Activated CD4-positive, alpha-beta T cell treated with anti-CD3 and anti-CD28 coated beads for 4 hours (primary cell): ENCODE results near the gene SYNPO2.

ENCODE experiments used
- DNase-seq, 2 donors: peaks; one replicate each; pipeline ENCODE4 v3.0.0-alpha.2; 2020

SYNPO2 gene

DNA sequence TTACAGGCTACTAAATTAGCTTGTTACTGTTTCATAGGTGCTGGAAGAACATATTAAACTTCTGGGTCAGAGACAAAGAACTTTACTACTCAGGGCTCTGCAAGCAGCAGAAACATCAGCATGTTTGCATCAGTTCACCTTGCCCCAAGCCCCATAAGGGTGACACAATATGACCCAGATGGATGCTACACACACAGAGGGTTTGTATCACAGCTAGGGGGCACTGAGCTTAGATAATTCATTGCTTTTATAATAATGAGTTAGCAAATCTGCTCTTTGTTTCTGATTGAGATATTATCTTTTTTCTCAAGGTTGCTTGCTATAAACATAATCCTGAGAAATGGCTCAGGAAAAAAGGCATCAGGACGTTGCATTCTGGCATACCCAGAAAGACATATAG lies 4.8 kb upstream of the SYNPO2 start:
- no peak for DNase-seq

DNA sequence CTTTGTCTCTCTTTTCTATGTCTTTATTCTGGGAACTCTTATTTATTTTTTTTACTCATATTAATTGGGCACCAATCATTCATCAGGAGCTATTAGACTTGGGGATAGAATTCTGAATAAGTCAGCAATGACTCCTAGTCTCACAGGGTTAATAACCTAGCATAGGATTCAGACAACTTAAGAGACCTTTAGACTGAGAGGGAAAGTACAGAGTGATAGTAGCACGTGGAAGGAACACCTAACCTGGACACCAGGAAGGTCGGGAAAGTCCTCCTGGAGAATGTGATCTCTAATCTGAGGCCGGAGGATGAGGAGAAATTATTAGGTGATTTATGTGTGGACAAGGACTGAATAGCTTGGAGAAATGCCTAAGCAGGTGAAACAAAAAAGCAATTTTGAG lies 3.9 kb upstream of the SYNPO2 start:
- DNase-seq, result no peak

DNA sequence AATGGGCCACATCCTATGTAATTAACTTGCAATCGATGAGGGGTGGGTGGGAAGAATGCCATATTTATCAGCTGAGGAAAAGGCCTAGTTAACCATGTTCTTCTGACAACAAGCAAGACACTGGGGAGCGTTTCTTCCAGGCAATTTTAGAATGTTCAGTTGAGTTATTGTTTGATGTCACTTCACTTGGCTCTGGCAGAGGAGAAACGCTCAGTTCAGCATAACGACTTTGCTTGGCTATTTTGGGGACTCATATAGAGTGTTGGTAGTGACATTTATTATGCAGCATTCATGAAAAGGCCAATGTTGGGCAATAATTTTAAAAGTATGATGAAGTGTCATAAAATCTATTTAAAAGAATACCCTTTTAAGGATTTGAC lies 648 bp downstream of the SYNPO2 start:
- no peak for DNase-seq

DNA sequence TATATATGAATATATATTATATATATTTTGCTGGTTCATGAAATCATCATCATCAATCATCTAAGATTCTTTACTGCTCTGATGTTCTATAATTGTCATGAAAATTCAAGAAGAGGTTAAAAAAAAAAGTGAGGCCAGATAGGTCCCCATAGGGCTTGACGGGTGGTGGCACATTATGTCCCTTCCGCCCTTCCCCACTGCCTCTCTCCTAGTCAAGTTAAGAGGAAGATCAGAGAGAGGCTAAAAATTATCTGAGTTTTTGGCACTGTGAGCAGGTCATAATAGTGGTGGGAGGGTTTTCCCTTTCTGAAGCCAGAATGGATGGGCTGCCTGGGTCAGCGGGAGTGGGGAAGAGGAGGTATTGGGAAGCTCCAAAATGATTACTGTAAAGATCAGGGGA lies 5.4 kb downstream of the SYNPO2 start:
- DNase-seq, result no peak

DNA sequence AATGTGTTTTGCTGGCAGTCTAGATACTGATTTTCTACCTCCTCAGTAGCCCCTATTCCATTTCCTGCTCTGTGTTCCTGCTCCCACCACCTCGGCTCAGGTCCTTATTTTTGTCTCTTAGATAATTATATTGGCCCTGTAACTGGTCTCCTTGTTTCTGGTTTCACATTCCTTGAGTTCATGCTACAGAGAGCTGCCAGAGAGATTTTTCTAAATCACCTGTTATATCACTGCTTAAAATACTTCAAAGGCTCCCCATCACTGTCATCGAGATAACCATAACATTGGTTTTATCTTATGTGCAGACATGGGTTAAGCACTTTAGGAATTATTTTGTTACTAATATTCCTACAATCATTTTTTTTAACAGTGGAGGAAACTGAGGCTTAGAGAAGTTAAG lies 9.6 kb downstream of the SYNPO2 start:
- DNase-seq, result no peak

DNA sequence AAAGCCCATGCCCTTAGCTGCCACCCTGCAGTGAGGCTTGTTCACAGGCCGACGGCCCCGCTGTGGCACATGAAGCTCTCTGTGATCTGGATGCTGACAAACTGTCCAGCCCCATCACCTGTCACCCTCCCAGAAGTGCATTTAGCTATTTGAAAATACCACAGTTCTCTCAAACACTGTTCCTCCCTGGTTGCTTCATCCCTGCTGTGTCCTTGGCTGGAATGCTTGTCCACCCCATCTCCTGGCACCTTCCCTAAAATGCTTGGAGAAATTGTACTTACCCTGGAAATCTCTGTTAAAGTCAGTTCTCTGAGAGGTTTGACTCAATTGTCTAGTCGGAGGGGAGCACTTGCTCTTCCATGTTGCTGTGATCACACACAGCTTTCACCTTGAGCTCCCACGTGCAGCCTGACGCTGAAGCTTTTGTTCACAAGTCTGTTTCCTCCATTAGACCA lies 10.1 kb downstream of the SYNPO2 start:
- DNase-seq, result no peak

DNA sequence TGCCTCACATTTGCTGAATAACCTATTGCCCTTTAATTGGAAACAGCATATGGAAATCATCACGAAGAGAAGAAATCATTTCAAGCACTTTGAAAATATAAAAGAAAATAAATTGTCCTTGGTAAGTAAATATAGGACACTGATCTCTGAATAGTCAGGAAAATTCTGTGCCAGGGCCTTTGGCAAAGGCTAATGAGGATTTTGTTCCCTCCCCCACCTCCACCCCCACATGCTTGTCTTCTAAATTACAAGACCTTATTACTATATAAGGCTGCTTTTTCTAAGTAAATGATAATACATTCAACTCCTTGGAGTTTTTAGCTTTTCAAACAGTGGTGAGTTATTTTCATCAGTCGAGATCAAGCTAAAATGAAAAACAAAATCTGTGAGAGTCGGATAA lies 15.8 kb downstream of the SYNPO2 start:
- no peak for DNase-seq

DNA sequence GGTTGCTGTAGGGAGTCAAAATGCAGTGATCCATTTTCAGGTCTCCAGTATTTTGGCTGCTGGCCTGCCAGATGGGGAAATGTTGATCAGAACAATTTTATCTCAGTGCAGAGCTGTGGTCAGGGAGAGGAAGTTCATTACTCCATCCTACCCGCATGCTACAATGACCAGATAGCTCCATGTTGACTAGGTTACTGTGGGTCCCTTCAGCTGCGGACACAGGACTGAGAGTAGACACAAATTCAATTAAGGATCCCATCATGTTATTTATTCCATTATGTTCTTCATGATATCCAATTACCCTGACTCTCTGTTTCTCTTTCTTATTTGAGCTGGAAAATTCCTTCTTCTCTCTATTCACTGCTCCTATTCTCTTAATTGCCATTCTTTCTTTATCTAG lies 16.3 kb downstream of the SYNPO2 start:
- no peak for DNase-seq

DNA sequence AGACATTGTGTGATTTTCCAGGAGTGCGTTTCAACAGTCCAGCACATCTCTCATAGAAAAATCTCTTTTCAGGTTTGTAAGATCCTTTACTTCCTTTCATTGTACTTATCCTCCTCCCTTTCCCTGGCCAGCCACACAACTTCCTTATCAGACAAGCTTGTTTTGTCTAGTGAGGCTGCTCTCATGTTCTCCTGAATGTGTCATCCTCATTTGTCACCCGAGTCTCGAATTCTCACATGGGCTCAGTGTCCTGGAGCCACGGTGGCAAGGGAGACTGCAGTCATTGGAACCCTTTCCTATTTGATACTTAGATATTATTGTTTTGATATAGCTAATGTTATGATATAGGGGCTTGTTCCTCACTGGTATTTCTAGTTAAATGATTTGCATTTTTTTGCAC lies 16.9 kb downstream of the SYNPO2 start:
- DNase-seq, result no peak

DNA sequence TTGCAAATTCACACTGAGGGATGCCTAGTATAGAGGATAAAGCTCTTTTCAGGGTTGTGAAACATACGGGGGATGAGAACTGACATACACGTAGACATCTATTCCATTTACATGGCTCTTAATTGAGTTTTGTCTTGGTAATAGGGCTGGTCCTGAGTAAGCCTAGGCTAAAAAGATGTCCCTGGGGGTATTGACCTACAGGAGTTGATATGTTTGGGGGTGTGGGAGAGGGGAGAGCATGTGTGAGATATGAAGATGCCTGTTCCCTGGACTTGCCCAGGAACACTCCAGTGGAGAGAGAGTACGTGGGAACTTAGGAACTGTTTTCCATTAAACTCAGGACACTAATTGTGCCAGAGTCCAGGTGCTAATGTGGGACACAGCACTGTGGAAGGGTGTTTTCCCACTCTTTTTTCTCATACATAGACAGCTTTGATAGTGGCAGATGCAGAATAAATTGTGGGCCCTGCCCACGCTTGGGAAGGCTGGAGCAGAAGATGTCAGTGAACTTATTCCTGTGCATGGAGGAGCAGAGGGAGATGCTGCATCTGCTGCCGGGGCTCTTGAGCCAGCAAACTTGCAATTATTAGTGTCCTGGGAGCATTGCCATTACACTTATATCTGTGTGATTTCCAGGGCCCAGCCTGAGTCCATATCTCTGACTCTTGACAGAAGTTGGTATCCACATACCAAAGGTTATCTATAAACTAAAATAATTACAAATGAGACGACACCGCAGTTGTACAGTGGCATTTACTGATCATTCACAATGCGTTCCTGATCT lies 20.7 kb downstream of the SYNPO2 start:
- no peak for DNase-seq

DNA sequence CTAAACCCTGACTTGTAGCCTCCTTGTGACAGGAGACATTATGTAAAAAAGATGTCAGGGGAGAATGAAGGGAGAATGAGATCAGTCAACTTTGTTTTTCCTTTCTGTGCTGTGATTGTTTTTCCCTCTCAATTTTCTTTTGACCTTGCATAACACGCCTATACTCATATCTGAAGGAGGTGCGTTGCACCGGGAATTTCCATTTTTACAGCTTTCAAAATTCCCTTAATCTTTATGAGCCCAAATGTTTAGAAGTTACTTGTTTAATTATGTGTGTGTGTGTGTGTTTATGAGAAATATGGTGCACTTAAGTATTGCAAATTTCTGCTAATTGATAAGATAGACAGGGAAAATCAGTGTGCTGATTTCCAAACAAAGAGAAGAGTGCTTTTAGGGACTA lies 21.6 kb downstream of the SYNPO2 start:
- DNase-seq, result no peak

DNA sequence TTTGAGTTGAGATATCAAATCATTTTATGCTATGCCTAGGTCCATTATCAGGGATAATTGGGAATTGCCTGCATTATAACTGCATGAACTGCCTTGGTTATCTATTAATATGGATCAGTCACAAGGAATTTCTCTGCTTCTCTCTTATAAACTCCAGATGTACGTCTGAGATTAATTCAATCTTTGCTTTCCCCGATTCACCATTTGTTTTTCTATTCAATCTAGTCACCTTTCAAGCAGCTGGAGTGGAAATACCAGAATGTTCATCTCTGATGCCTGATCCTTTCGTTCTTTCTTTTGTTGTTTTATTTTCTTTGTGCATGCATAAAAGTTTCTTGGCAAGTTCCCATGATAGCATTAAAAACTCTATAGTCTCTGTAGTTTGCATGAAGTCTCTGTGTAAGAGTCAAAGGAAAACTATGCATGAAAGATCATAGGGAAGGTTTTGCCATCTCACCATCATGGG lies 22.6 kb downstream of the SYNPO2 start:
- DNase-seq, result no peak

DNA sequence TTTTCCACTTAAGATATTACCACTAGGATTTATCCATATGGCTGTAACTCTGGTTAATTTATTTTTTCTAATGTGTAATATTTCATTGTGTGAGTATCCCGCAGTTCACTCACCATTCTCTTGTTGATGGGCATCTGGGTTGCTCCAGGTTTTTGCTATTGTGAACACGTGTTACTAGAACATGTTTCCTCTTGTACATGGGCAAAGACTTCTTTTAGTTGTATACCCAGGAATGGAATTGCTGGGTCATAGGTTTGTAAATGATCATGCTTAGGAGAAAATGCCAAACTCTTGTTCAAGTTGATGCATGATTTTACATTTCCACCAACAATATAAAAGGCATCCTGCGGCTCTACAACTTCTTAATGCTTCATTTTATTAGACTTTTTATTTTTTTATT lies 26.8 kb downstream of the SYNPO2 start:
- no peak for DNase-seq

DNA sequence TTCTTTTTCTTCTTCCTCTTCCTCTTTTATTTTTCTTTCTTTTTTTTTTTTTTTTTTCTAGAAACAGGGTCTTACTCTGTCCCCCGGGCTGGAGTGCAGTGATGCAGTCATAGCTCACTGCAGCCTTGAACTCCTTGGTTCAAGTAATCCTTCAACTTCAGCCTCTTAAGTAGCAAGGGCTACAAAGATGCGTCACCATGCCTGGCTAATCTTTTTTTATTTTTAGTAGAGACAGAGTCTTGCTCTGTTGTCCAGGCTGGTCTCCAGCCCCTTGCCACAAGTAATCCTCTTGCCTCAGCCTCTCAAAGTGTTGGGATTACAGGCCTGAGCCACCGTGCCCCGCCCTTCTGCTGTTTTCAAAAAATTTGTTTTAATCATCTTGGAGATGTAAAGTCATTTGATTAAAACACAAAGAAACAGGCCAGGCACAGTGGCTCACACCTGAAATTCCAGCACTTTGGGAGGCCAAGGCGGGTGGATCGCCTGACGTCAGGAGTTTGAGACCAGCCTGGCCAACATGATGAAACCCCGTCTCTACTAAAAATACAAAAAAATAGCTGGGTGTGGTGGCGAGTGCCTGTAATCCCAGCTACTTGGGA lies 28.1 kb downstream of the SYNPO2 start:
- no peak for DNase-seq

DNA sequence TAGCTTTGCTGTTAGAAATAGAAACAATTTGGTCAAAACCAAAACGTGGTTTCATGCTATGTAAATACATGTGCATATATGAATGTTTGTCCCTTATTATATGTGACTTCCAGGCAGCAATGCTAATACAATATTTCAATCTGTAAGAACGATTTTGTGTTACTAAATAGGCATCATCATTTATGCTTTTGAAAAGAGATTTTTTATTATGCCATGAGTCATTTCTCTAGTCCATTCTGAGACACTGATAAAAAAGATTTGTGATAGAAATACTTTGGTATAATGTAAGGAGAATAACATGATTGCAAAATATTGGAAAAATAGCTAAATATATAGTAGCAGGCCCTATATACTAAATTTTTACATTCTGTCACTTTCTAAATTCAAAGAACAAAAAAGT lies 28.9 kb downstream of the SYNPO2 start:
- no peak for DNase-seq

DNA sequence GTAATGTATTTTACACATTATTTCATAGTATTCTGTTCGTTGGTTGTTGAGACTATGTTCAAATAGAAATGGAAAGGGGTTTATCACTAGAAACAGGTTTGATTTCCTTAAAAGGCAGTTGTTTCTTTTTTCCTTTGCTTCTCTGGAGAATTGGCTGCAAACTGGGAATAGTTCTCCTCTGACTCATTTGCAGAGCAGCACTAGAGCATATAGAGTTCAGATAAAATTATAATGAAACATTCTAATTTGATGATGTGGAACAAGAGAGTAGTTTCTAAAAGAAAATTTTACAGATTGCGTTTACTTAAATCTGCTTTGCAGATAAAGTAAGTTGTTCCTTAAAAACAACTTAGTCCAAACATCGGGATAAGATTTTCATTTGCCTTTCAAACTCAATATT lies 29.7 kb downstream of the SYNPO2 start:
- no peak for DNase-seq

DNA sequence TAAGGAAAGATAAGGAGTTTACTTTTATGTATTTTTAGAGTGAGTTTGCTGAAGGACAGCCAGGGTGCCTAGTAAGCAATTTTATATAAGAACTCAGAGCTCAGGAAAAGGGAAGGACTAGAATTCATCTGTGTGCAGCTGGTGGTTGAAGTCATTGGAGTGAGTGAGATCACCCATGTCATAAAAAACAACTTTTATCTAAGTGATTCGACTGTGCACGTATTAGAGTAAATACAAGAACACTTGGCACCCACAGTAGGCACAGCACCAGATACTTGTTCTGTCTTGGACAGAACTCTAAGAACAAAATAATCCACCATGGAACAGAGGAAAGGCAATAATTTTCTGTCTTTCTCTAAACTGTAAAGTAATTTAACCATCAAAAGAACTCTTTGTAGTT lies 31.6 kb downstream of the SYNPO2 start:
- no peak for DNase-seq

DNA sequence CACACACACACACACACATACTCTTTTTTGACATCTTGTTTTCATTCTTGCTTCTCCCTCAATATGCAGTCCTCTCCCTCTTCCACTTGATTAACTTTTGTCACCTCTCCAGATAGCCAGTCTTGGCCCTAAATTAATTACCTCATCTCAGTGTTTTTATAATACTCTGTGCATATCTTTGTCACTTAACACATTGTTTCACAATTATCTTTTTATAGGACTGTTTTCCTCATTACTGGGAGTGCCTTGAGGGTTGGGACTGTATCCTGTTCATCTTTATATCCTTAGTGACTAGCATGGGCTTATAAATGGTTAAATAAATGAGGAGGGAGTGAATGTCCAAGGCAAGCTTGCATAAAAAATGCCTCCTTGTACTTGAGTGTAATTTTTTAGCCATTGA lies 33.1 kb downstream of the SYNPO2 start:
- DNase-seq, result no peak

DNA sequence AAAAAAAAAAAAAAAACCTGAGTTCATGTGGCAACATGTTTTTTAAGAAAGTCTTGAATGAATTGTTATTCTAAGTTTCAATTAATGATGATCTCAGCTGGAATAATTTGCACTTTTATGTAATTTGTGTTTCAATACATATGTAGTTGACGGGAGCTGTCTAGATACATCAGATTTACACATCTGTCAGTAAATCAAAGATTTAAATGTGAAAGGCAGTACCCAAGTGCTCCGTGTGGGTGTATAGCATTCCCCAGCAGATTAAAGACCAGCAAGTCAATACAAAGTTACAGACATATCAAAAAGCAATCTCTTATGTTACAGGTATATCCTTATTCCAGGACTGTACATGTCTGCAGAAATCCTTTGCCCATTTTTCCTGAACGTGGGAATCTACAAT lies 35.2 kb downstream of the SYNPO2 start:
- no peak for DNase-seq

DNA sequence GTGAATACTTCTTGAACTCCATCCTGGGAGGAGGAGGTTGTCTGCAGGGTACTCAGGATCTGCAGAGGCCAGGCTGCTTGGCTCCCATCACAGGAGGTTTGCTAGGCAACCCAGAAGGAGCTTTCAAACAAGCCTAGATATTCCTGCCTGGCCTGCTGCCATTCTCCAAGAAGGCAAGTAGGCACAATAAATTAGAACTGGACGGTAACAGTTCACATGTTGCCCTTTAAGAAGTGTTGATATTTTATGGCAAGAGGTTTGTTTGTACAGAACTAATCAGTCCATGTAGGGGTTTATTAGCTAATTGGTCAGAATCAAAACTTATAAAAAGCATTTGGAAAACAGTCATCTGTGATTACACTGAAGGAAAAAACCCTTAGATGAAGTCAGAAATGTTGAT lies 39.3 kb downstream of the SYNPO2 start:
- DNase-seq, result no peak

DNA sequence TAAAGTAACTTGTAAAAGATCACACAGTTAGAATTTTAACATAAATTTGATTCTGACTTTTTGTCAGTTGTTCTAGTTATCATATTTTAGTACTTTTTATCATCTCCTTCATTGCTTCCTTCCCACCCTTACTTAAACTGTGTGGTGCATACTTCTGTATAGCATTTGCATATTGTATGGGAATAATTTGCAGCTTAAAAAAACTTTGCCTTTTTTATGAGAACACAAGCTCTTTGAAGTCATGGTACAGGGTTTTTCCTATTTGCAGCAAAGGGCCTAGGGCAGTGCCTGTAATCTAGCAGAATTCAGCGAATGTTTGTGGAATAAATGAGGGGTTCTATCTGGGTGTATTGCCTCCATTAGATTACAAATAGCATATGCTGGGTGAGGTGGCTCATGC lies 41.6 kb downstream of the SYNPO2 start:
- no peak for DNase-seq

DNA sequence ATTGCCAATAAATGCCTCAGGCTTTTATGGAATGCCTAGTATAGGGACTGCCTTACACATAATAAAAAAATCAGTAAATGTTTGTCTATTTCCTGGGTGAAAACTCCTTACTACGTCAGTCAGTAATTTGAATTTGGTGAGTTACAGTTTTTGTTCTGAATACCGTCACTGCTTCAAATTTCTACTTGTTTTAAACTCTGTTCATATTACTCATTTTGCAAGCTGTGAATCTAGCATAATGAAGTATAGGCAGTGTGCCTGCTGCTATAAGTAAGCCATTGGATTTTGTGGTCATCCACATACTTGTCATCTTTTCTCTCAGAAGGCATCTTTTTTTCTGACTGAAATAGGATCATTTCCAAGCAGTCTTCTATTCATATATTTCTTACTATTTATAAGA lies 43.1 kb downstream of the SYNPO2 start:
- no peak for DNase-seq

DNA sequence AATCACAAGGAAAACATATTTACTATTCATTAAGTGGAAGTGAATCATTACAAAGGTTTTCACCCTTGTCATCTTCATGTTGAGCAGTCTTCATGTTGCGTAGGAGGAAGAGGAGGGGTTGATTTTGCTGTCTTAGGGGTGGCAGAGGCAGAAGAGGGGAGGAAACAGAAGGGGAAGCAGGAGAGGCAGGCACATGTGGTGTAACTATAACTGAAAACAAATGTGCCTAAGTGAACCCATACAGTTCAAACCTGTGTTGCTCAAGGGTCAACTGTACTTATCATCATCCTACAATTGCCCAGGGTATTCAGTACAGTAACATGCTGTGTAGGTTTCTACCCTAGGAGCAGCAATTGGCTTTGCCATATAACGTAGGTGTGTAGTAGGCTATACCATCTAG lies 47.2 kb downstream of the SYNPO2 start:
- DNase-seq, result no peak

DNA sequence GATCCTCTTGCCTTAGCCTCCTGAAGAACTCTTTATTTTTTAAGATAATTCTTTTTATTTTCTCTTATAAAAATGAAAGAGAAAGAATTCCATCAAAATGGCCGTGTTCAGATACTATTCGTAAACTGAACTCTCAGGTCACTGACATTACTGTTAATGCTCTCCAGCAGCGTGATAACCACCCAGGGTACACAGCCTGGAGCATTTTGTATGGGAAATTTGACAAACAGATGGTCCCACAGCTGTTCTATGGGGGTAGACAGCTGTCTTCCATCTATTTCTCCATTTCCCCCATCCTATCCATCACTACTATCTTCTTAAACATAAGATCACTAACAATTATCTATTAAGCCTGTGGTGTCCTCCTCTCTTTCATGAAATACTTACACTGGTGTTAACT lies 47.8 kb downstream of the SYNPO2 start:
- DNase-seq, result no peak

DNA sequence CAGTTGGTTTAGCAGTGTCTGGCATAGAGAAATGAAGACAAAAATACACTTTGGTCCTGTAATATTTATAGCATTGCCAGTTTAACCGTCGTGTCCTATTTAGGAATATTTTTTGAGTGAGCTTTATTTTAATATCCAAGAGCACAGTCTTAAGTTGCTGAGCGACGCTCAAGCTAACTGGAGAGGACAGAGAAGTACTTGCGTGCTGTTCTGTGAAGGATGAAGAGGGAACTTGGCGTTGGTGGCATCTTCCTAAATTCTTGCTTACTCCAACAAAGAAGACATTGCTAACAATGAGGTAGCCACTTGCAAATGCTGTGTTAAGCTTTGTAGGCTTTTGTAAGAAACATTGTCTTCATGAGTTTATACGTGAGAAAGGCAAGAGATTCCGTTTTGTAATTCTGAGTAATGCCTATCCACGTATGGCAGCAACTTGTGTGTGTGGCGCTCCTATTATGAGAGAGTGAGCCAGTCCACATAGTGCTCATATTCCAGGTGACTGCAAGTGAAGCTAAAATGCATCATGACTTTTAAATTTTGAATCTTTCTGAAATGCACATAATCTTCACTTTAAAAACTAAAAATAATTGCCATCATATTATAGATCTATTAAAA lies 50.6 kb downstream of the SYNPO2 start:
- no peak for DNase-seq
